H1 (cell line): ENCODE data around the gene RHOG. TPM values are rescaled to one million over a fixed set of nuclear protein-coding genes. Genes with fewer than 3 reads are reported as not detected.

ENCODE experiments used
- CTCF ChIA-PET: fragments of 300-600 bp; sonication (Branson Sonifier 250); formaldehyde crosslinking; loops from one replicate; lab custom pipeline; 2021; ENCODE audit not compliant: partially characterized antibody; lab: Charles Lee
- POLR2A ChIA-PET: fragments of 300-600 bp; sonication (Branson Sonifier 250); formaldehyde crosslinking; loops from one replicate; lab custom pipeline; 2021; ENCODE audit warnings: inconsistent platforms; ENCODE audit not compliant: partially characterized antibody; lab: Charles Lee
- DNase-seq, 2 experiments: peaks; one replicate each; pipeline versions ENCODE4 v3.0.0 to v3.0.0-alpha.2; 2010 to 2022; ENCODE audit warnings: low spot score in 2 of 2, low read depth in 1 of 2, mixed read lengths in 1 of 2
- FAIRE-seq: peaks from 2 replicates; lab custom pipeline; 2011; peaks lifted over from hg19 to GRCh38; lab: Jason Lieb, UNC
- H2AFZ ChIP-seq: 2 replicates; pipeline ENCODE4 v1.8.1; 2012; ENCODE audit warnings: low read length, inconsistent platforms
- H2AK5ac ChIP-seq: 2 replicates; pipeline ENCODE4 v1.6.1; 2013; ENCODE audit warnings: low read depth, low read length
- H2BK120ac ChIP-seq: replicated peaks from 2 replicates; pipeline ENCODE3; 2013; ENCODE audit warnings: low read depth, low read length, inconsistent platforms
- H2BK12ac ChIP-seq: 2 replicates; pipeline ENCODE4 v1.6.1; 2013; ENCODE audit warnings: low read depth, low read length
- H2BK15ac ChIP-seq: 2 replicates; pipeline ENCODE4 v1.6.1; 2013; ENCODE audit warnings: low read length
- H2BK20ac ChIP-seq: 2 replicates; pipeline ENCODE4 v1.6.1; 2013; ENCODE audit warnings: low read length
- H2BK5ac ChIP-seq: 2 replicates; pipeline ENCODE4 v1.6.1; 2013; ENCODE audit warnings: low read depth, low read length
- H3K14ac ChIP-seq: 2 replicates; pipeline ENCODE4 v1.6.1; 2013; ENCODE audit warnings: inconsistent platforms; ENCODE audit not compliant: insufficient read length
- H3K18ac ChIP-seq: 2 replicates; pipeline ENCODE4 v1.6.1; 2013; ENCODE audit warnings: low read length; ENCODE audit errors: extremely low read depth
- H3K23ac ChIP-seq: 2 replicates; pipeline ENCODE4 v1.6.1; 2013; ENCODE audit warnings: inconsistent platforms; ENCODE audit not compliant: insufficient read length
- H3K23me2 ChIP-seq: 2 replicates; pipeline ENCODE4 v1.6.1; 2013; ENCODE audit warnings: low read depth, low read length
- H3K27ac ChIP-seq: 2 replicates; pipeline ENCODE4 v1.6.1; 2011; ENCODE audit warnings: low read depth, low read length, inconsistent platforms
- H3K27me3 ChIP-seq, 4 experiments: replicated peaks in 1 of 4; 1 replicate in 1 of 4; 2 replicates in 3 of 4; pipeline versions ENCODE4 v1.6.1 to v1.8.1; 2011 to 2013; ENCODE audit warnings: low read length in 3 of 4, mild to moderate bottlenecking in 3 of 4, inconsistent platforms in 2 of 4, mixed read lengths in 2 of 4, moderate library complexity in 1 of 4; ENCODE audit not compliant: control insufficient read depth in 3 of 4, insufficient read depth in 3 of 4; ENCODE audit errors: extremely low read depth in 1 of 4
- H3K36me3 ChIP-seq, 4 experiments: 2 replicates each; pipeline versions ENCODE4 v1.6.1 to v1.8.1; 2011 to 2013; ENCODE audit warnings: mild to moderate bottlenecking in 4 of 4, low read length in 3 of 4, moderate library complexity in 2 of 4, control low read depth in 1 of 4, inconsistent platforms in 1 of 4; ENCODE audit not compliant: insufficient read depth in 4 of 4, control insufficient read depth in 2 of 4
- H3K4ac ChIP-seq: replicated peaks from 2 replicates; pipeline ENCODE3; 2013; ENCODE audit warnings: low read length, low read depth, mixed read lengths, inconsistent platforms; ENCODE audit not compliant: insufficient read length
- H3K4me1 ChIP-seq, 4 experiments: replicated peaks in 1 of 4; 1 replicate in 1 of 4; 2 replicates in 3 of 4; pipeline versions ENCODE4 v1.6.1 to v1.8.1; 2011 to 2013; ENCODE audit warnings: low read length in 3 of 4, inconsistent platforms in 2 of 4, mixed read lengths in 1 of 4; ENCODE audit not compliant: insufficient read depth in 4 of 4, control insufficient read depth in 3 of 4
- H3K4me2 ChIP-seq, 2 experiments: 2 replicates each; pipeline versions ENCODE4 v1.6.1 to v1.8.1; 2011 to 2013; ENCODE audit warnings: low read depth in 2 of 2, low read length in 2 of 2, control low read depth in 1 of 2, inconsistent platforms in 1 of 2, mild to moderate bottlenecking in 1 of 2; ENCODE audit not compliant: insufficient read depth in 1 of 2
- H3K4me3 ChIP-seq, 4 experiments: fragments of 200-600, 300-600 bp in 1 of 4; sonication (generic), shearing (Covaris generic), sonication (Bioruptor Twin) in 1 of 4; 2 replicates each; pipeline versions ENCODE4 v1.5.1 to v1.8.1; 2011 to 2016; ENCODE audit warnings: low read length in 4 of 4, low read depth in 3 of 4, control low read depth in 2 of 4, inconsistent platforms in 2 of 4, mild to moderate bottlenecking in 2 of 4, mixed read lengths in 1 of 4, moderate library complexity in 1 of 4; ENCODE audit not compliant: insufficient read depth in 2 of 4; ENCODE audit errors: extremely low read depth in 1 of 4
- H3K56ac ChIP-seq: replicated peaks from 2 replicates; pipeline ENCODE3; 2013; ENCODE audit warnings: low read depth, mild to moderate bottlenecking, mixed read lengths, low read length, inconsistent platforms; ENCODE audit not compliant: insufficient read length
- H3K79me1 ChIP-seq: 2 replicates; pipeline ENCODE4 v1.6.1; 2013; ENCODE audit warnings: low read depth, low read length, control low read depth
- H3K79me2 ChIP-seq, 2 experiments: 2 replicates each; pipeline versions ENCODE4 v1.6.1 to v1.8.1; 2012 to 2013; ENCODE audit warnings: low read length in 2 of 2, mild to moderate bottlenecking in 2 of 2, inconsistent platforms in 1 of 2; ENCODE audit not compliant: insufficient read depth in 2 of 2, control insufficient read depth in 1 of 2
- H3K9ac ChIP-seq, 4 experiments: replicated peaks in 1 of 4; 1 replicate in 1 of 4; 2 replicates in 3 of 4; pipeline versions ENCODE4 v1.6.1 to v1.8.1; 2011 to 2013; ENCODE audit warnings: low read depth in 3 of 4, low read length in 3 of 4, control low read depth in 2 of 4, mild to moderate bottlenecking in 2 of 4, moderate library complexity in 2 of 4, inconsistent platforms in 1 of 4; ENCODE audit errors: extremely low read depth in 1 of 4
- H3K9me3 ChIP-seq, 2 experiments: 2 replicates each; pipeline versions ENCODE4 v1.6.1 to v1.8.1; 2012 to 2013; ENCODE audit warnings: mild to moderate bottlenecking in 2 of 2, moderate library complexity in 2 of 2, control low read depth in 1 of 2, inconsistent platforms in 1 of 2, low read depth in 1 of 2, low read length in 1 of 2, mixed read lengths in 1 of 2; ENCODE audit not compliant: insufficient read depth in 2 of 2
- H4K20me1 ChIP-seq, 2 experiments: replicated peaks in 1 of 2; 2 replicates each; pipeline versions ENCODE3 to v1.8.1; 2011 to 2013; ENCODE audit warnings: inconsistent platforms in 2 of 2, low read length in 2 of 2, mild to moderate bottlenecking in 1 of 2; ENCODE audit not compliant: insufficient read depth in 2 of 2, control insufficient read depth in 1 of 2
- H4K5ac ChIP-seq: 2 replicates; pipeline ENCODE4 v1.6.1; 2013; ENCODE audit warnings: low read length, low read depth, mixed read lengths, inconsistent platforms; ENCODE audit not compliant: insufficient read length
- H4K8ac ChIP-seq: 2 replicates; pipeline ENCODE4 v1.8.0; 2013; ENCODE audit warnings: mild to moderate bottlenecking, moderate library complexity, low read length, inconsistent platforms; ENCODE audit not compliant: insufficient read depth; ENCODE audit errors: extremely low read depth
- H4K91ac ChIP-seq: replicated peaks from 2 replicates; pipeline ENCODE3; 2013; ENCODE audit warnings: low read length, mixed read lengths, inconsistent platforms; ENCODE audit not compliant: insufficient read length
- BACH1 ChIP-seq: IDR thresholded peaks from 2 replicates; pipeline ENCODE4 v1.6.1; 2012; ENCODE audit warnings: low read length, improper control_type of control experiment
- WGBS, 2 experiments: shearing (Covaris generic) in 1 of 2; methylation state at CpG; one replicate each; pipeline versions ENCODE4 v1.1.6 to v1.1.7; 2013 to 2015; ENCODE audit warnings: low lambda C conversion rate in 2 of 2, mixed read lengths in 2 of 2, inconsistent platforms in 1 of 2, low coverage in 1 of 2, missing lambda C conversion rate in 1 of 2; ENCODE audit not compliant: insufficient replicate concordance in 2 of 2, insufficient coverage in 1 of 2, insufficient read length in 1 of 2; ENCODE audit errors: extremely low coverage in 1 of 2, missing lambda C conversion rate in 1 of 2; 5-methylcytosine and 5-hydroxymethylcytosine counted together
- polyA plus RNA-seq, 7 experiments: library from polyadenylated mRNA; depleted of rRNA in 3 of 7; stranded (reverse) in 5 of 7; unstranded in 2 of 7; fragments of >200 nt in 5 of 7; fragments of 200-250 nt in 2 of 7; gene quantifications; 1 replicate in 5 of 7; 2 replicates in 1 of 7; 4 replicates in 1 of 7; pipeline versions ENCODE4 v1.2.1 to v1.2.3, GENCODE V29; 2011 to 2013; ENCODE audit warnings: missing spikeins in 2 of 7, mixed read lengths in 2 of 7
- total RNA-seq: library from RNA; stranded (reverse); fragmentation: NEBNext Ultra II Directional; extraction: Animal tissue kit (Norgen Biotek cat#: 25700); gene quantifications from 2 replicates; pipeline ENCODE4 v1.2.1, GENCODE V29; 2021

Gene RHOG
- total and polyA plus RNA-seq, 2 of the 8 experiments (the other 6 are each of a cell fraction or from before 2014, with no cell fraction given), result 28.3 to 69.6 TPM

GRCh38 chr11:3783611-3784010, 57.1 kb downstream of the RHOG start:
- no peak overlapping the region for H3K4me3 ChIP-seq
- no peak overlapping the region for H2AFZ ChIP-seq
- H3K79me1 ChIP-seq, result peaks cover 5% of the 10 kb centered on the region
- no peaks in the 10 kb centered on the region for H3K27me3 ChIP-seq
- H3K23ac ChIP-seq, result no peak overlapping the region
- no peak for FAIRE-seq
- H2BK20ac ChIP-seq, result no peak overlapping the region
- H4K8ac ChIP-seq, result no peak overlapping the region
- ChIA-PET CTCF (interaction anchor here (1.3 to 2.3 kb wide), 3 partner anchors 20 to 288 kb away, joined by 3 to 7 read pairs (median 4); partner anchors contain the start of gene PGAP2), POLR2A (interaction anchor here (1.1 to 1.4 kb wide), 2 partner anchors 14 to 27 kb away, joined by 3 to 4 read pairs; partner anchors contain the start of gene NUP98)
- no peaks in the 10 kb centered on the region for H3K23me2 ChIP-seq
- DNase-seq, result no peak
- no peak for TF ChIP-seq BACH1
- no peak overlapping the region for H3K27ac ChIP-seq
- H2BK120ac ChIP-seq, result no peak overlapping the region
- H3K56ac ChIP-seq, result no peak overlapping the region
- no peak overlapping the region for H2AK5ac ChIP-seq
- no peak overlapping the region for H4K5ac ChIP-seq
- peaks cover 3 to 5% of the 10 kb centered on the region in 2 experiments for H4K20me1 ChIP-seq
- H3K9me3 ChIP-seq, result no peaks in the 10 kb centered on the region
- H3K4me1 ChIP-seq, result no peaks in the 10 kb centered on the region
- H4K91ac ChIP-seq, result no peak overlapping the region
- no peak overlapping the region for H3K18ac ChIP-seq
- no peak overlapping the region for H3K14ac ChIP-seq
- peaks cover 2 to 36% (median 12%) of the 10 kb centered on the region in 4 experiments for H3K36me3 ChIP-seq
- H2BK5ac ChIP-seq, result no peak overlapping the region
- H2BK12ac ChIP-seq, result no peak overlapping the region
- WGBS, 2 experiments, result 90 to 100% methylated on average over 1 to 4 of the region's 4 CpGs
- no peak overlapping the region for H3K9ac ChIP-seq
- no peak overlapping the region for H2BK15ac ChIP-seq
- H3K4ac ChIP-seq, result no peak overlapping the region
- peaks cover 12 to 76% of the 10 kb centered on the region in 2 experiments for H3K79me2 ChIP-seq
- no peak overlapping the region for H3K4me2 ChIP-seq
